ENCODE results near the gene DAB2. TPM values are rescaled to one million over a fixed set of nuclear protein-coding genes. Genes with fewer than 3 reads are reported as not detected.

DAB2 gene
- total and polyA plus RNA-seq, 2 of the 8 experiments (the other 6 are each of a cell fraction or from before 2014, with no cell fraction given): 2.6 to 4.9 TPM

- ChIA-PET CTCF (ENCODE audit: partially characterized antibody) (interaction anchor here (2.3 to 3.6 kb wide), 2 partner anchors 12 kb away, joined by 11 to 26 read pairs; no protein-coding TSS in a partner anchor), POLR2A (ENCODE audit: partially characterized antibody) (no interaction called here)
- no peak within 1 kb of the TSS for H2BK5ac ChIP-seq (ENCODE audit: low read depth, low read length)
- 63% methylated on average over 6 of the region's 6 CpGs; no CpG with 5 or more reads in 1 of the 2 experiments for WGBS, 2 experiments (ENCODE audit: extremely low coverage in 1 of 2, insufficient coverage in 1 of 2, insufficient read length in 1 of 2, insufficient replicate concordance in 2 of 2, low coverage in 1 of 2, low lambda C conversion rate in 2 of 2, missing lambda C conversion rate in 1 of 2)
- no peak within 1 kb of the TSS for H2AK5ac ChIP-seq (ENCODE audit: low read depth, low read length)
- no peaks in the 10 kb centered on the region for H3K79me2 ChIP-seq (ENCODE audit: control insufficient read depth in 1 of 2, insufficient read depth in 2 of 2, low read length in 2 of 2)
- no peak within 1 kb of the TSS for H2BK12ac ChIP-seq (ENCODE audit: low read depth, low read length)
- no peak within 1 kb of the TSS for H3K4ac ChIP-seq (replicated peaks; ENCODE audit: insufficient read length, low read depth, low read length)
- H4K5ac ChIP-seq (ENCODE audit: insufficient read length, low read depth, low read length): no peak within 1 kb of the TSS
- H3K18ac ChIP-seq (ENCODE audit: extremely low read depth, low read length): no peak within 1 kb of the TSS
- no peaks in the 10 kb centered on the region for H3K23me2 ChIP-seq (ENCODE audit: low read depth, low read length)
- no peak within 1 kb of the TSS for H4K8ac ChIP-seq (ENCODE audit: extremely low read depth, insufficient read depth, low read length)
- H3K27ac ChIP-seq (ENCODE audit: low read depth, low read length): no peak within 1 kb of the TSS
- H3K4me2 ChIP-seq (ENCODE audit: insufficient read depth in 1 of 2, low read depth in 2 of 2, low read length in 2 of 2): no peak within 1 kb of the TSS
- no peak within 1 kb of the TSS for H3K23ac ChIP-seq (ENCODE audit: insufficient read length)
- H3K4me1 ChIP-seq (replicated peaks in 1 of 4; ENCODE audit: control insufficient read depth in 3 of 4, insufficient read depth in 4 of 4, low read length in 3 of 4): peaks cover 0 to 10% (median 2%) of the 10 kb centered on the region in 4 experiments; a peak in 3 of 7 replicates
- no peak within 1 kb of the TSS for H2BK120ac ChIP-seq (replicated peaks; ENCODE audit: low read depth, low read length)
- no peak within 1 kb of the TSS for H2AFZ ChIP-seq (ENCODE audit: low read length)
- H3K4me3 ChIP-seq (ENCODE audit: extremely low read depth in 1 of 4, insufficient read depth in 2 of 4, low read depth in 3 of 4, low read length in 4 of 4): no peak within 1 kb of the TSS
- FAIRE-seq (no peak), DNase-seq (ENCODE audit: low read depth in 1 of 2, low spot score in 2 of 2) (no peak)
- no peaks in the 10 kb centered on the region for H3K27me3 ChIP-seq (replicated peaks in 1 of 4; ENCODE audit: control insufficient read depth in 3 of 4, extremely low read depth in 1 of 4, insufficient read depth in 3 of 4, low read length in 3 of 4)
- no peak within 1 kb of the TSS for H3K56ac ChIP-seq (replicated peaks; ENCODE audit: insufficient read length, low read depth, low read length)
- no peak within 1 kb of the TSS for H2BK20ac ChIP-seq (ENCODE audit: low read length)
- no peak within 1 kb of the TSS for H3K14ac ChIP-seq (ENCODE audit: insufficient read length)
- H2BK15ac ChIP-seq (ENCODE audit: low read length): no peak within 1 kb of the TSS; the same call in 1 of the 2 replicates
- H4K20me1 ChIP-seq (replicated peaks in 1 of 2; ENCODE audit: control insufficient read depth in 1 of 2, insufficient read depth in 2 of 2, low read length in 2 of 2): no peaks in the 10 kb centered on the region
- H4K91ac ChIP-seq (replicated peaks; ENCODE audit: insufficient read length, low read length): no peak within 1 kb of the TSS
- H3K36me3 ChIP-seq (ENCODE audit: control insufficient read depth in 2 of 4, insufficient read depth in 4 of 4, low read length in 3 of 4): no peaks in the 10 kb centered on the region
- no peaks in the 10 kb centered on the region for H3K79me1 ChIP-seq (ENCODE audit: low read depth, low read length)
- no peaks in the 10 kb centered on the region for H3K9me3 ChIP-seq (ENCODE audit: insufficient read depth in 2 of 2, low read depth in 1 of 2, low read length in 1 of 2)
- no peak within 1 kb of the TSS for H3K9ac ChIP-seq (replicated peaks in 1 of 4; ENCODE audit: extremely low read depth in 1 of 4, low read depth in 3 of 4, low read length in 3 of 4)
- TF ChIP-seq SIX5 (IDR thresholded peaks at IDR 0.05; ENCODE audit: low read depth, low read length) (no peak), ASH2L (IDR thresholded peaks at IDR 0.05; ENCODE audit: low read length) (no peak), PHF8 (conservative IDR thresholded peaks at IDR 0.05; ENCODE audit: low read depth, low read length) (no peak), CREB1 (IDR thresholded peaks at IDR 0.05) (no peak), CEBPB (IDR thresholded peaks at IDR 0.05; ENCODE audit: low read depth, low read length) (no peak), ZNF274 (IDR thresholded peaks at IDR 0.05; ENCODE audit: borderline replicate concordance, extremely low read depth, low read length) (no peak), MAX (IDR thresholded peaks at IDR 0.05) (no peak)
These were observed 60.4 kb downstream of the DAB2 start, which contains the start of gene C9 for GRCh38 chr5:39364367-39364766. TSS of gene C9 (minus strand) at chr5:39364495. CDS start at chr5:39364464, 31 bp downstream.
